Measurements from ENCODE around the gene SORD.

- TF ChIP-seq, protein P1, sequence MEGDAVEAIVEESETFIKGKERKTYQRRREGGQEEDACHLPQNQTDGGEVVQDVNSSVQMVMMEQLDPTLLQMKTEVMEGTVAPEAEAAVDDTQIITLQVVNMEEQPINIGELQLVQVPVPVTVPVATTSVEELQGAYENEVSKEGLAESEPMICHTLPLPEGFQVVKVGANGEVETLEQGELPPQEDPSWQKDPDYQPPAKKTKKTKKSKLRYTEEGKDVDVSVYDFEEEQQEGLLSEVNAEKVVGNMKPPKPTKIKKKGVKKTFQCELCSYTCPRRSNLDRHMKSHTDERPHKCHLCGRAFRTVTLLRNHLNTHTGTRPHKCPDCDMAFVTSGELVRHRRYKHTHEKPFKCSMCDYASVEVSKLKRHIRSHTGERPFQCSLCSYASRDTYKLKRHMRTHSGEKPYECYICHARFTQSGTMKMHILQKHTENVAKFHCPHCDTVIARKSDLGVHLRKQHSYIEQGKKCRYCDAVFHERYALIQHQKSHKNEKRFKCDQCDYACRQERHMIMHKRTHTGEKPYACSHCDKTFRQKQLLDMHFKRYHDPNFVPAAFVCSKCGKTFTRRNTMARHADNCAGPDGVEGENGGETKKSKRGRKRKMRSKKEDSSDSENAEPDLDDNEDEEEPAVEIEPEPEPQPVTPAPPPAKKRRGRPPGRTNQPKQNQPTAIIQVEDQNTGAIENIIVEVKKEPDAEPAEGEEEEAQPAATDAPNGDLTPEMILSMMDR (IDR thresholded peaks at IDR 0.05): no peak
- no peak for TF ChIP-seq ZFX (IDR thresholded peaks at IDR 0.05; ENCODE audit: borderline replicate concordance)
Observed at GRCh38 chr15:45093622-45094357, 70.8 kb downstream of the SORD start.
